ENCODE measurements around the gene RBMY1B.
"Not testable (repeated sequence)": the region's sequence is repeated elsewhere in the genome, so short reads cannot be mapped to it uniquely, and the experiment has no call there.

The RBMY1B gene

GRCh38 chrY:21511038-21511437, at the start of gene RBMY1B:
RBMY1B (plus strand) TSS chrY:21511338; CDS start chrY:21513351, 2,013 bp downstream.
- DNase-seq = not testable (repeated sequence)

- not testable (repeated sequence) for DNase-seq
Measured at GRCh38 chrY:21462915-21463314, 48.2 kb upstream of the RBMY1B start.

GRCh38 chrY:21482967-21483366, 28.2 kb upstream of the RBMY1B start:
- no peak for DNase-seq

GRCh38 chrY:21534579-21534978, 23.4 kb downstream of the RBMY1B start, which contains the start of gene RBMY1A1:
RBMY1A1 (plus strand) TSS chrY:21534879; CDS start chrY:21536892, 2,013 bp downstream.
- not testable (repeated sequence) for DNase-seq

- DNase-seq = not testable (repeated sequence)
Measured at GRCh38 chrY:21559316-21559984, 48.3 kb downstream of the RBMY1B start.

All from islet precursor cell (in vitro differentiated cells).